GM19372 (cell line): ENCODE measurements around the gene ABCA12.

Source experiments
- ATAC-seq: cut with Tn5 transposase; IDR thresholded peaks from one replicate; pipeline ENCODE4 v1.9.1; 2021; ENCODE audit warnings: mild to moderate bottlenecking, low read depth, moderate library complexity; ENCODE audit not compliant: unreplicated experiment

The ABCA12 gene

DNA sequence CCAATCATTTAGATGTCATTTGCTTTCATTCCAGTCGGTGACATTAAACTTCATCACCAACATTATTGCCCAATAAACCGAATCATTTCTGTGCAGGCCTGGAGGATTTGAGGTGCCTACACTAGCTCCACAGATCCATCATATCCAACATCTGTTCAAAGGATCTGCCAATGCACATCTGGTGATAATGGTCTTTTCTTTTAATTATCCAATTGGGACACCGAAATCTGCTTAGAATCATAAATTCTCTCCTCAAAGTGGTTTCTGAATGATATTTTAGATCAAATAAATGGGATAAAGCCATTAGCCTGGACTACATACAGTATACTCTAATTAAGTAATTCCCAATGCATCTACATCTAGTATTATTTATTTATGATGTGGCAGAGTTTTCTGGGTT lies 85.6 kb downstream of the ABCA12 start:
- ATAC-seq, result no peak

GRCh38 chr2:215052404-215052803 lies 86.0 kb downstream of the ABCA12 start:
- no peak for ATAC-seq

- ATAC-seq, result no peak
Observed at GRCh38 chr2:215049341-215049740, 89.1 kb downstream of the ABCA12 start.

- no peak for ATAC-seq
Observed at GRCh38 chr2:215038421-215038820, 100.0 kb downstream of the ABCA12 start.

DNA sequence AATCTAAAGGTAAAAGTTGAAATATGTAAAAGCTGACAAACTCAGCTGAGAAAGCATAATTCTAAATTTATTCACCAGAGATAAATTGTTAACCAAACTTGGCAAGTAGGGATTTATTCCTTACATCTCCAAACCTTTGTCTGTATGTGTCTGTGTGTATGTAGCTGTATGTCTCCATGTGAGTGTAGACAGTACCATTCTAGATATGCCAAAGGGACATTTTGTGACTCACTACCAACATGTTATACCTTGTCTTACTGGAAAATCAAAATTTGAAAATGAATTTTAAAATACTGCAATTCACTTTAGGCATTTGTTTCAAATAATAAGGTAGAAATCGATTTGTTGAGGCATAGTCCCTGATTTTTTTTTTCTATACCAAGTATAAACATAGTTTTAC lies 102.1 kb downstream of the ABCA12 start:
- ATAC-seq, result no peak

- ATAC-seq, result no peak
Observed at GRCh38 chr2:215034154-215034553, 104.3 kb downstream of the ABCA12 start.

DNA sequence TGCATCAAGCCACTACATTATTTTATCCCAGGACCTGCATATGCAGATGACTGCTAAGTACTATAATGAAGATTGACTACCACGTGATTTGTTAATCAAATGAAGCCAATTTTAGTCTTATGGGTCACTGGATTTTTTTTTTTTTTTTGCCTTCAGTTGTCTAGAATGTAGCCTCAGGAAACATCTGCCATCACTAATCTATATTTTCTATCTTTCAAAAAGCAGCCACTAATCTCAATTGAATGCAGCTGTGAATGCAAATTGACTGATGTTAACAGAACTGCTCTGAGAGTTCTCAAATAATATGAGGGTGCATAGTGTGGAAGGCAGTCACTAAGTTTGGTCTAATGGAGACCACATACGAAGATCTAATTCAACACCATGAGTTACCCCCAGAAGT lies 106.3 kb downstream of the ABCA12 start:
- ATAC-seq, result no peak

DNA sequence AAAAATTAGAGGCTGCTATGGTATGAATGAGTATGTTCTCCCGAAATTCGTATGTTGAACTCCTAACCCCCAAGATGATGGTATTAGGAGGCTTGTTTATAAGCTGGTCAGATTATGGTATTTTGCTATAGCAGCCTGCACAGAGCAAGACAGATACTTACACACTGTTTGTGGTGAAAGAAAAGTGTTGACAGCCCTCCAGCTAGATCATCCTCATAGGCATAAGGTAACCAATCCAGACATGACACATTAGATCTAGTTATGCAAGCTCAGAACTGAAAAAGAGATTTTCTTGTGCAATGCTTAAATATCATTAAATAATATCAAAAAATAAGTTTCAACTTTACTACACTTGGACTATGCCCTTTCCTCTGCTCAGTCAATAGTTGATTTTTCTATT lies 107.1 kb downstream of the ABCA12 start:
- ATAC-seq, result no peak

DNA sequence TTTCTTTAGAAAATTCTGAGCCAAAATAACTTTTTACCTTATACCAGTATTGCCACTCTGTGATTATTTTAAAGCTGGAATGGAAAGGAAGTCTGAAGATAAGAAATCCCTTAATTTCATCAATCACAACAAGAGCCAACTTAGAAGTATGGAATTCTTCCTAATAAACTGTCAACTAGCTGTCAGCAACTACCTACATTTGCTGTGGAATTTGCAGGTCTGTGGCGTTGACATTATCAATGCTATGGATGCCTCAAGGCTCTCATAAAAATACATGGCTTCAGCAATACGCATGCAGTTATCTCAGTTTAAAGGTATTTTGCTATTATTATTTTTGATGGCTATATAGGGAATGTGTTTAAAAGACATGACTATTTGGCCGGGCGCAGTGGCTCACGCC lies 108.5 kb downstream of the ABCA12 start:
- ATAC-seq, result no peak

GRCh38 chr2:215028231-215028630 lies 110.2 kb downstream of the ABCA12 start:
- ATAC-seq, result no peak

GRCh38 chr2:215027779-215028178 lies 110.6 kb downstream of the ABCA12 start:
- ATAC-seq, result no peak

GRCh38 chr2:215022910-215023309 lies 115.5 kb downstream of the ABCA12 start:
- ATAC-seq, result no peak

DNA sequence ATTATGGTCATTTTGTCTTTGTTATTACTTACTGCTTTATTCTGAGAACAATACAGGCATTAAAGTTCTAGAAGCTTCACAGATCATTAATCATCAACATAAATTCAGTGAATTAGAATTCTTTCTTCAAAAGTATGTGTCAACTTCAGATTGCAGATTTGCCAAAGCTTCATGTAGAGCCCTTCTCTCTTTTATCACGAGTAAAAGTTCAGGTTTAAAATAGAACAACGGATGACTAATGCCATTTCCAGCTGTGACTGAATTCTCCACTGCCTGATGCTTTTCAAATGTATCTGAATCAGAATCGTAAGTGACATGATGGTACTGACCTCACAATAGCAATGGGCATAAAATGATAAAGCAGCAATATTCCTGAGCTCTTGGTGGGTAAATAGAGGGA lies 116.0 kb downstream of the ABCA12 start:
- no peak for ATAC-seq

GRCh38 chr2:215020283-215020682 lies 118.1 kb downstream of the ABCA12 start:
- ATAC-seq, result no peak

DNA sequence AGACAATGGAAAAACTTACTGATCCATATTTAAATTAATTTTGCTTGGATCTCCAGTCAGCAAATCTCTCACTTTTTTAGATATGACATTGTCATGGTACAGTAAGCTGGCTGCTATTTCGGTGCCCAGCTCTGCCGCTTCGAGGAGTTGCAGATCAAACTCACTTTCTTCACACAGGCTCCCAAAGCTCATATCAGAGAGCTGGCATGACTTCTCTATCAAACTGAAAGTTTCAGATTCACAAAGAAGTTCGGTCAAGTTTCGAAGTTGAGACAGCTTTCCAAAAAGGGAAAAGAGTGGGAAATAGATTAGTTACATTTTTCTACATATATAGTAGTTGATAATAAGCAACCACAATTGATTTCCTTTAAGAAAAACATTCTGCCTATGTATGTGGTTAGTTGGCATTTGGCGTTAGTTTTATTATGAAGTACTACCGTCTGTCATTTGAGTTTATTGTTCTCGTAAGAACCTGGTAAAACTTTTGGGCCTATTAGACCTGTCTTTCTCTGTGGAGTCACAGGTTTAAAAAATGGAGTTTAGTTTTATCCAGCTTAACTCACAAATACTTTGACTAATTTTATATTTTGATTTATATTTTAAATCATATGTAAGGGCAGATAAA lies 118.8 kb downstream of the ABCA12 start:
- no peak for ATAC-seq

- no peak for ATAC-seq
Observed at GRCh38 chr2:215019085-215019484, 119.3 kb downstream of the ABCA12 start.

DNA sequence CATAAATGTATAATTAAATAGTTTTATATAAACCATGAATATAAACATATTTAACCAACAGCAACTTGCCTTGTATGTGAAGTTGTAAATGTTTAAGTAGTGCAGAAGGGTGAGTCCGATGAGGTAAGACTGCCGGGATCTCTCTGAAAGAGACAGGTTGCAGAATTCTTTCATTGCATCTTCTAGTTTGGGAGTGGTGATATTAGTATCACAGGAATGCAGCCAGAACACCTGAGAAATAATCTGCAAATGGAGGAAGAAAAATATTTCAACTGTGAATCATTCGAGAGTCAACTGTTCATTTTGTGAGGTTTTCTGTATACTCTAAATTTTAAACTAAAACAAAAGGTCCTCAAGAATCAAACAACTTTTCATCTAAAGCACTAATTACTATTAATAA lies 123.0 kb downstream of the ABCA12 start:
- ATAC-seq, result no peak

DNA sequence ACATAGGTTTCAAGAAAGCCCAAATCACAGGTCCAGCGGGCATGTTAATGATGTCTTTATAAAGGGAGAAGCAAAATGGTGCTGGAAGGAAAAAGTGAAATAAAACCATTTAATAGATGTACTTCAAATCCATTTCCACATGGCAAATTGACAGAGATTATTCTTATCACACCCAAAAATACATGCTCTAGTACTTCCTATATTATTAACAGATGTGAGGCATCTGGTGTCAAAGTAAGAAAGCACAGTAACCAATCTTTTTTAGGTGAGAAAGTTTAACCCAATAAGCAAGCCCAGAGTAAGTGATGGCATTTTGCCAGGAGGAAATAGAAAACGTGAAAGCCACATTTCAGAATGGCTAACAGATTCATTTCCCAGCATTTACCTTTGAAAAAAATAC lies 128.0 kb downstream of the ABCA12 start:
- no peak for ATAC-seq

- ATAC-seq, result no peak
Observed at GRCh38 chr2:215003001-215003400, 135.4 kb downstream of the ABCA12 start.

DNA sequence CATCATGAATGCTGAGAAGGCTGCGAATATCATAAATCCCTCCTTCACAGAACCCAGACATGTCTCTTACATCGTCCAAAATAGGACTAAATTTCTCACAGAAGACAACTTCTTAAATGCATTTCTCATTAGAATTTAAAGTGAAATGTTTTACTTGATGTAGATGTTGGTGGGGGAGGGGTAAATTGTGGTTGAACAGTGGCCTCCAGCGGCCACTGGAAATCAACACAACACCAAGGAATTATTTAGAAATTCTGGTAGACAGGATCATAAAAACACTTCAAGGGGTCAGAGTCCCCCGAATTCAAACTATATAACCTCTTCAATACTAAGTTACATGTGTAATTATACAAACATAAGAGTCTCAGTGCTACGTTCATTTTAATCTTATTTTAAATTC lies 135.9 kb downstream of the ABCA12 start:
- peak; percentile 74 for ATAC-seq

GRCh38 chr2:215000721-215001120 lies 137.7 kb downstream of the ABCA12 start:
- ATAC-seq, result no peak

DNA sequence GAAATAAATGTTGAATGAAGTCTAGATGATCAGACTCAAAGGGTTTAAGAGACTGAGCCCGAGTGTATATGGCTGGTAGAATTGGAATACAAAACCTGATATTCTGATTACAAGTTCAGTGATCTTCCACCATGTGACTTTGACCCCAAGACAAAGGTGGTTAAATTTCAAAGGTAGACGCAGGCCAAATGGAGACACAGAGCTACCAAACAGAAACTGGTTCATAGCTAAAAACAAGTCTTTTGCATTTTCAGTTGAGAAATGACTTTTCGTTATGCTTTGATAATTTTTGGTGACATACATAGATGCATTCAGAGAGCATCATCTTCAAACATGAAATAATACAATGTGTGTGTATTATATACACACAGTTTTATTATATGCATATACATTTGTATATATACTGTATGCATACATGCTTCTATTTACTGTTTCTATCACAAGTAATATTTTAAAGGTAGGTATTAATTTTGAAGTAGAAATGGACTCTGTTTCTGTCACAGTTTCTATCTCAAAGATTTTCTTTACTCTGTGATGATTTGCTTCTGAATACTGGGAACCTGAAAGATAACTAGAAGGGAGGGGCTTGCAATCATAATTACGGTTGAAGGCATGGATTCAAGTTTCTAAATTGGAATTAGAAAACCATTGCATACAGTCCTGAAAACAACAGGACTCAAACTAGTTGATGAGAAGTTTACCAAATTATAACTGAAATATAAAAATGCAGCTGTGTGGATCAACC lies 142.3 kb downstream of the ABCA12 start:
- peak; percentile 91 for ATAC-seq
